Immature natural killer cell (primary cell): ENCODE measurements around the gene PRICKLE2. TPM values are rescaled to one million over a fixed set of nuclear protein-coding genes. Genes with fewer than 3 reads are reported as not detected.

Experiments used
- DNase-seq, 3 donors: peaks; one replicate each; pipeline ENCODE4 v3.0.0; 2022; ENCODE audit warnings: mixed read lengths in 1 of 3
- H3K27ac Mint-ChIP-seq, 6 donors: one replicate each; pipeline ENCODE4 v1.8.0; 2020; ENCODE audit warnings: mixed read lengths in 6 of 6, mild to moderate bottlenecking in 5 of 6, inconsistent platforms in 4 of 6, moderate library complexity in 3 of 6
- H3K27me3 Mint-ChIP-seq, 3 donors: one replicate each; pipeline ENCODE4 v1.8.0; 2020 to 2021; ENCODE audit warnings: low read depth in 3 of 3, mild to moderate bottlenecking in 3 of 3, mixed read lengths in 3 of 3, moderate library complexity in 3 of 3, inconsistent platforms in 1 of 3
- H3K36me3 Mint-ChIP-seq, 3 donors: one replicate each; pipeline ENCODE4 v1.8.0; 2020; ENCODE audit warnings: mixed read lengths in 3 of 3, inconsistent platforms in 2 of 3, mild to moderate bottlenecking in 2 of 3
- H3K4me1 Mint-ChIP-seq, 2 donors: one replicate each; pipeline ENCODE4 v1.8.0; 2020; ENCODE audit warnings: inconsistent platforms in 2 of 2, mild to moderate bottlenecking in 2 of 2, mixed read lengths in 2 of 2, moderate library complexity in 1 of 2
- H3K4me3 Mint-ChIP-seq, 5 donors: one replicate each; pipeline ENCODE4 v1.8.0; 2020; ENCODE audit warnings: mild to moderate bottlenecking in 5 of 5, mixed read lengths in 5 of 5, inconsistent platforms in 3 of 5, moderate library complexity in 3 of 5
- H3K9me3 Mint-ChIP-seq, 6 donors: one replicate each; pipeline ENCODE4 v1.8.0; 2020; ENCODE audit warnings: mild to moderate bottlenecking in 6 of 6, mixed read lengths in 6 of 6, inconsistent platforms in 4 of 6, moderate library complexity in 3 of 6
- polyA plus RNA-seq, 3 donors: library from polyadenylated mRNA; unstranded; fragments of 300-500 nt; fragmentation: Illumina TruSeq; gene quantifications; one replicate each; pipeline ENCODE4 v1.2.3, GENCODE V29; 2021

The PRICKLE2 gene
- polyA plus RNA-seq, 3 donors from 2014 or later = 0.19 to 0.64 (median 0.43) TPM

GRCh38 chr3:64108231-64108630, 117.0 kb downstream of the PRICKLE2 start:
- Mint-ChIP-seq H3K9me3 (peaks cover 0 to 7% (median 0%) of the 10 kb centered on the region in 6 donors), H3K27ac (no peak overlapping the region), H3K27me3 (peaks cover 3 to 11% (median 4%) of the 10 kb centered on the region in 3 donors), H3K4me1 (no peaks in the 10 kb centered on the region), H3K4me3 (no peak overlapping the region), H3K36me3 (no peaks in the 10 kb centered on the region)
- DNase-seq = no peak

- no peak for DNase-seq
- Mint-ChIP-seq H3K4me1 (no peaks in the 10 kb centered on the region), H3K27ac (no peak overlapping the region), H3K36me3 (no peaks in the 10 kb centered on the region), H3K27me3 (peaks cover 1 to 5% (median 4%) of the 10 kb centered on the region in 3 donors), H3K9me3 (peaks cover 0 to 4% (median 0%) of the 10 kb centered on the region in 6 donors), H3K4me3 (no peak overlapping the region)
Measured at GRCh38 chr3:64107190-64107589, 118.1 kb downstream of the PRICKLE2 start.

GRCh38 chr3:64105816-64106215, 119.5 kb downstream of the PRICKLE2 start:
- peaks cover 1 to 7% (median 5%) of the 10 kb centered on the region in 3 donors for H3K27me3 Mint-ChIP-seq
- no peaks in the 10 kb centered on the region for H3K36me3 Mint-ChIP-seq
- H3K4me1 Mint-ChIP-seq = no peaks in the 10 kb centered on the region
- H3K4me3 Mint-ChIP-seq = no peak overlapping the region
- DNase-seq = no peak
- peaks cover 0 to 4% (median 0%) of the 10 kb centered on the region in 6 donors for H3K9me3 Mint-ChIP-seq
- no peak overlapping the region for H3K27ac Mint-ChIP-seq

GRCh38 chr3:64104691-64105111, 120.6 kb downstream of the PRICKLE2 start:
- DNase-seq = no peak
- no peaks in the 10 kb centered on the region for H3K4me1 Mint-ChIP-seq
- H3K36me3 Mint-ChIP-seq = no peaks in the 10 kb centered on the region
- peaks cover 0 to 7% (median 3%) of the 10 kb centered on the region in 3 donors for H3K27me3 Mint-ChIP-seq
- H3K9me3 Mint-ChIP-seq = no peaks in the 10 kb centered on the region
- H3K27ac Mint-ChIP-seq = no peak overlapping the region
- no peak overlapping the region for H3K4me3 Mint-ChIP-seq

- DNase-seq = no peak
- peaks cover 0 to 5% (median 3%) of the 10 kb centered on the region in 3 donors for H3K27me3 Mint-ChIP-seq
- H3K36me3 Mint-ChIP-seq = no peaks in the 10 kb centered on the region
- no peak overlapping the region for H3K4me3 Mint-ChIP-seq
- H3K4me1 Mint-ChIP-seq = no peaks in the 10 kb centered on the region
- peaks cover 0 to under 1% (median 0%) of the 10 kb centered on the region in 6 donors for H3K9me3 Mint-ChIP-seq
- H3K27ac Mint-ChIP-seq = no peak overlapping the region
Measured at GRCh38 chr3:64104006-64104405, 121.3 kb downstream of the PRICKLE2 start.

GRCh38 chr3:64103131-64103530, 122.1 kb downstream of the PRICKLE2 start:
- Mint-ChIP-seq H3K4me3 (no peak overlapping the region), H3K36me3 (no peaks in the 10 kb centered on the region)

GRCh38 chr3:64102147-64102546, 123.1 kb downstream of the PRICKLE2 start:
- H3K27ac Mint-ChIP-seq = no peak overlapping the region
- DNase-seq = no peak
- H3K4me3 Mint-ChIP-seq = no peak overlapping the region
- H3K36me3 Mint-ChIP-seq = no peaks in the 10 kb centered on the region
- peaks cover 0 to 3% (median 0%) of the 10 kb centered on the region in 6 donors for H3K9me3 Mint-ChIP-seq
- H3K27me3 Mint-ChIP-seq = peaks cover 0 to 5% (median 3%) of the 10 kb centered on the region in 3 donors
- H3K4me1 Mint-ChIP-seq = no peaks in the 10 kb centered on the region

More at GRCh38 chr3:64103131-64103530, 122.1 kb downstream of the PRICKLE2 start:
- Mint-ChIP-seq H3K4me1 (no peaks in the 10 kb centered on the region), H3K9me3 (peaks cover 0 to 3% (median 0%) of the 10 kb centered on the region in 6 donors), H3K27ac (no peak overlapping the region), H3K27me3 (peaks cover 0 to 5% (median 3%) of the 10 kb centered on the region in 3 donors)
- DNase-seq = no peak

GRCh38 chr3:64099316-64099715, 126.0 kb downstream of the PRICKLE2 start:
- Mint-ChIP-seq H3K27me3 (peaks cover 0 to 3% (median 2%) of the 10 kb centered on the region in 3 donors), H3K4me1 (no peaks in the 10 kb centered on the region), H3K36me3 (no peaks in the 10 kb centered on the region), H3K4me3 (no peak overlapping the region), H3K9me3 (peaks cover 0 to 3% (median 0%) of the 10 kb centered on the region in 6 donors), H3K27ac (no peak overlapping the region)
- DNase-seq = no peak

GRCh38 chr3:64098670-64099069, 126.6 kb downstream of the PRICKLE2 start:
- no peaks in the 10 kb centered on the region for H3K4me1 Mint-ChIP-seq
- DNase-seq = no peak
- no peaks in the 10 kb centered on the region for H3K36me3 Mint-ChIP-seq
- peaks cover 0 to 3% (median 0%) of the 10 kb centered on the region in 6 donors for H3K9me3 Mint-ChIP-seq
- H3K27ac Mint-ChIP-seq = no peak overlapping the region
- H3K27me3 Mint-ChIP-seq = peaks cover 2 to 3% (median 2%) of the 10 kb centered on the region in 3 donors
- no peak overlapping the region for H3K4me3 Mint-ChIP-seq

- Mint-ChIP-seq H3K9me3 (peaks cover 0 to 3% (median 0%) of the 10 kb centered on the region in 6 donors), H3K36me3 (no peaks in the 10 kb centered on the region), H3K27me3 (peaks cover 2 to 3% (median 2%) of the 10 kb centered on the region in 3 donors), H3K4me3 (no peak overlapping the region), H3K27ac (no peak overlapping the region), H3K4me1 (no peaks in the 10 kb centered on the region)
- no peak for DNase-seq
Measured at GRCh38 chr3:64097920-64098319, 127.3 kb downstream of the PRICKLE2 start.

- Mint-ChIP-seq H3K27ac (no peak overlapping the region), H3K36me3 (no peaks in the 10 kb centered on the region), H3K4me3 (no peak overlapping the region), H3K27me3 (peaks cover 0 to 2% (median 0%) of the 10 kb centered on the region in 3 donors), H3K9me3 (peaks cover 0 to 3% (median 0%) of the 10 kb centered on the region in 6 donors), H3K4me1 (no peaks in the 10 kb centered on the region)
- no peak for DNase-seq
Measured at GRCh38 chr3:64095802-64096201, 129.5 kb downstream of the PRICKLE2 start.

GRCh38 chr3:64094713-64095079, 130.6 kb downstream of the PRICKLE2 start:
- H3K27ac Mint-ChIP-seq = no peak overlapping the region
- no peaks in the 10 kb centered on the region for H3K36me3 Mint-ChIP-seq
- no peak overlapping the region for H3K4me3 Mint-ChIP-seq
- peaks cover 0 to 3% (median 0%) of the 10 kb centered on the region in 6 donors for H3K9me3 Mint-ChIP-seq
- H3K27me3 Mint-ChIP-seq = peaks cover 0 to 2% (median 0%) of the 10 kb centered on the region in 3 donors
- DNase-seq = no peak
- no peaks in the 10 kb centered on the region for H3K4me1 Mint-ChIP-seq

GRCh38 chr3:64093825-64094712, 131.2 kb downstream of the PRICKLE2 start:
- peaks cover 0 to 3% (median 0%) of the 10 kb centered on the region in 6 donors for H3K9me3 Mint-ChIP-seq
- H3K27ac Mint-ChIP-seq = no peak overlapping the region
- peaks cover 0 to 2% (median 0%) of the 10 kb centered on the region in 3 donors for H3K27me3 Mint-ChIP-seq
- no peaks in the 10 kb centered on the region for H3K4me1 Mint-ChIP-seq
- DNase-seq = no peak
- H3K4me3 Mint-ChIP-seq = no peak overlapping the region
- no peaks in the 10 kb centered on the region for H3K36me3 Mint-ChIP-seq

- Mint-ChIP-seq H3K36me3 (no peaks in the 10 kb centered on the region), H3K9me3 (peaks cover 0 to 2% (median 0%) of the 10 kb centered on the region in 6 donors), H3K27me3 (peaks cover 0 to 2% (median 0%) of the 10 kb centered on the region in 3 donors), H3K27ac (no peak overlapping the region), H3K4me3 (no peak overlapping the region), H3K4me1 (no peaks in the 10 kb centered on the region)
- no peak for DNase-seq
Measured at GRCh38 chr3:64093211-64093610, 132.1 kb downstream of the PRICKLE2 start.
